Hepatic stellate cell (primary cell): Measurements from ENCODE around the gene OSTN.

Source experiments
- DNase-seq: peaks from one replicate; pipeline ENCODE4 v3.0.0; 2011; ENCODE audit warnings: low spot score

OSTN gene

GRCh38 chr3:191314109-191314728 is 115.2 kb downstream of the OSTN start:
- no peak for DNase-seq
